ENCODE data around the gene TOM1L2.
A peak's percentile ranks its signal among the peaks of the same experiment; 100 is the strongest.

Gene TOM1L2

GRCh38 chr17:17827826-17828621 lies 144.2 kb downstream of the TOM1L2 start:
- DNase-seq: no peak

DNA sequence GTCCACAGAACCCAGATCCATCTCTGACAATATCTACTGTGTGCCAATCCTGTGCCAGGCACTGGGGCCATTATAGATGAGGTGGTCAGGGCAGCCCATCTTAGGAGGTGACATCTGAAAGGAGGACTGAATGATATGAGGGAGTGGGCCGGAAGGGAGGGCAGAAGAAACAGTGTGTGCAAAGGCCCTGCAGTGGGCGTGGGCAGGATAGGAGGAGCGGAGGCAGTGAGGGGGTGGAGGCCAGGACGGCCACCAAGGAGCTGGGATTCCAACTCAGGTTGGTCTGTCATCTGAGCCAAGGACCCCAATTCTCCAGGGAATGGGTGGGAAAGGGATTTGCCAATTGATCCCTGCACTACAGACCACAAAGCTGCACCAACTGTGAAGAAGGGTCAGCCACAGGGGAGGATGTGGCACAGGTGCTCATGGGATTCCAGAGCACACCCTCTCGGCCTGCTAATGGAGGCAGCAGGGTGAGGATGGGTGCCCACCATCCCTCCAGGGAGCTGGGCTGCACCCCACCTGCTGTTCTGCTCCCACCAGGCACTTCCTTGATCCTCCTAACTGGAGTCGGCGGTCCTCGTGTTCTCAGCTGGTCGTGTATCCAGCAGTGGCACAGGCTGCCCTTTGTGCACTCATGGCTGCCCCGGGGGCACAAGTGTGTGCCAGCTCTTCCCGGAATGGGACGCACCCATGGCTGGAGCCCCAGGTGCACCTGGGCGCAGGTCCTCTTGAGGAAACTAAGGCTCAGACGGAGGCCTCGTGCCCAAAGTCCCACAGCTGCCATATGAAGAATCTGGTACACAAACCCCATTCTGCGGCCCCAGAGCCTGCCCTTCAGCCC lies 145.0 kb downstream of the TOM1L2 start:
- no peak for DNase-seq

DNA sequence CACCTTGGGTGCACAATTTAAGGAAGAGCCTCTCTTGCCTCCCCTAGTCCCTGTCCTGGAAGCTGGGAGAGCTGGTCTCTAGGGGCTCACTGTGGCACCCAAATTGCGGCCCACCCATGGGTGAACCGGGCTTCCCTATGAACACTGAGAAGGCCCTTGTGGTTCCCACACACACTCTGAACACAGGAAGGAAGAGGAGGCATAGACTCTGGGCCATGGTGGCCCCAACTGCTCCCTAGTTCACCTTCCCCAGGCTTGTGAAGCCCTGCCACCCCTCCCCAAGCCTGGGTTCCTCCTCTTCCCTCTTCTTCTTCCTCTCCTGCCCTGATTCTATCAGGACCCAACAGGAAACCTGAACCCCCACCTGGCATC lies 145.9 kb downstream of the TOM1L2 start:
- DNase-seq: no peak

DNA sequence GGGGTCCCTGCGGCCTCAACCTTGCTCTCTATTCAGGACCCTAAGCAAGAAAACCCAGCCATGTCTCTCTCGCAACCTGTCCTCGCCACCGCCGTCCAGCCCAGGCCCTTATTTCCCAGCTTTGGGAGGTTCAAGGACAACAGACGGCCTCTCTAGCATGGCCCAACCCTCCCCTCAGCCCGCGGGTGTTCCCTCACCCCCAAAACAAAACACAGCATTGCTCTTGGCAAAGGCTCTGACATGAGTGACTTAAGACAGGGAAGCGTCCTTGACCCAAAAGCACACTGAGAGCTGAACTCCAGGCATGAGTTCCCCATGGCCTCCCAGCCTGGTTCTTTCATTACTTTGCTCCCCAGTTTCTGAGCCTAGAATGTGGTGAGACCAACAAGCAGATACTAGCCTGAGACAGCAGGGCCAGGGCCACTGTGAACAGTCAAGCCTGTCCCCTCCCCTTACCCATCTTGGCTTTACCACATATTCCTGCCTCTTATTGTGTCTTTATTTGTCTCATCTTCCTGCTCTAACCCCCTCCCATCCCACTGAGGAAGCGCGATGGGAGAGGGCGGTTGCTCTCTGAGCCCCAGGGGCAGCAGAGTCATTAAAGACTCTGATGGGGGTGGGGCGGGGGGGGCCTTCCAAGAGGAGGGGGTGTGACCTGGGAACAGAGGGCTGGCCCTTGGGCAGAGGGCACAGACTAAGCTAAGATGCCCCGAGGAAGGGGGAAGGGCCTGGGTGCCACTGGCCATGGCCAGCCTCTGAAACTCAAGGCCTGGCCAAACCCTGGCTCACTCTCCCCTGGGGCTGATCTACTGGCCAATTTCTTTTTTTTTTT lies 147.2 kb downstream of the TOM1L2 start:
- no peak for DNase-seq

GRCh38 chr17:17824119-17824782 lies 147.9 kb downstream of the TOM1L2 start:
- DNase-seq: peak; percentile 54 to 70

- peak; percentile 82 to 90 for DNase-seq
Observed at GRCh38 chr17:17823433-17824118, 148.6 kb downstream of the TOM1L2 start.

DNA sequence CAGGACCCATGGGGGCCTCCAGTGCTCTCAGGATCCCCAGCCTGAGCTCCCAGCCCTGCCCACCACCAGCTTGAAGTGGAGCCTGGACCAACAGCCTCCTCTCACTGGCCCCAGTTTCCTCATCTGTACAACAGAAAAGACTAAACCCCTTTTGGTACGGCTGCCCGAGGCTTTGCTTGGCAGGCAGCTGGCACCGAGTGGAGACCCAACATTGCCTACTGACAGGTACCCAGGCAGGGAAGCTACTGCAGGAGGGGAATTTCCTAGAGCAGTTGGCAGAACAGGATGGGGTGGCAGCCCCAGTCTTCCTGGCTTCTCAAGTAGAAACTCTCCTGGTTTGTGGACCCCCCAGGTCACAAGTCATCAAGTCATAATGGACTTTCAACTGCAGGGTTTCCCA lies 149.6 kb downstream of the TOM1L2 start:
- no peak for DNase-seq

DNA sequence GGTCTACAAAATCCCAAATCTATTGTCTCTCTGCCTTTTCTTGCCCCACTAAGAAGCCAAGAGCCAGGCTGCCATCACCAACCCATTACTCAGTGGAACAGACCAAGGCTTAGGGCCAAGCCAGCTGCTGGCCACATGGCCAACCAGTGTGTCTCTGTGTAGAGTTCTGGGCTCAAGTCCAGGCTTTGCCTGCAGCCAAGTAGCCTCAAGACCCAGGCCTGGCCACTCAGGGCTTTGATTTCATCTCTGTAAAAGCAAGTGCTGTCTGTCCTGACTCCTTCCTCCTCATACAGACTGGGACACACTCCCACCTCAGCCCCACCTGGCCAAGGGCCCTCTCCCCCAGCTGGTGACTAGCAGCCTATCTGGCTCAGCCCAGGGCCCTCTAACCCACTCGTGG lies 150.0 kb downstream of the TOM1L2 start:
- no peak for DNase-seq

GRCh38 chr17:17820463-17821158 lies 151.6 kb downstream of the TOM1L2 start:
- no peak for DNase-seq

DNA sequence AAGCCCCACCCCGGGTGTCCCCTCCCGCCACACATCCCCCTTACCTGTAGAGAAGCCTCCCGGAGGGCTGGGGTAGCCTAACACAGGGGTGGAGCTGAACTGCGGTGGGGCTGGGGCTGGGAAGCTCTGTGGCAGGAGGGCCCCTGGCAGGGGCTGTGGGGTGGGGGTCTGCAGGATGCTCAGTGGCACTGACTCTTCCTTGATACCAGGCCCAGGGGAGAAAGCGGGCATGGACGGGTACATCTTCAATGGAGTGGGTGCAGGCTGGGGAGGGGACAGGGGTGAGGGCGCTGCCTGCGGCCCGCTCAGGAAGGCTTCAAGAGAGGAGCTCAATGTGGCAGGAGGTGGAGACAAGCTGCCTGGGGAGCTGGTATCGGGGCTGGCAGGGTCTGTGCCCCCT lies 152.2 kb downstream of the TOM1L2 start:
- no peak for DNase-seq

- no peak for DNase-seq
Observed at GRCh38 chr17:17819561-17819995, 152.6 kb downstream of the TOM1L2 start.

GRCh38 chr17:17819111-17819510 lies 153.1 kb downstream of the TOM1L2 start:
- no peak for DNase-seq

DNA sequence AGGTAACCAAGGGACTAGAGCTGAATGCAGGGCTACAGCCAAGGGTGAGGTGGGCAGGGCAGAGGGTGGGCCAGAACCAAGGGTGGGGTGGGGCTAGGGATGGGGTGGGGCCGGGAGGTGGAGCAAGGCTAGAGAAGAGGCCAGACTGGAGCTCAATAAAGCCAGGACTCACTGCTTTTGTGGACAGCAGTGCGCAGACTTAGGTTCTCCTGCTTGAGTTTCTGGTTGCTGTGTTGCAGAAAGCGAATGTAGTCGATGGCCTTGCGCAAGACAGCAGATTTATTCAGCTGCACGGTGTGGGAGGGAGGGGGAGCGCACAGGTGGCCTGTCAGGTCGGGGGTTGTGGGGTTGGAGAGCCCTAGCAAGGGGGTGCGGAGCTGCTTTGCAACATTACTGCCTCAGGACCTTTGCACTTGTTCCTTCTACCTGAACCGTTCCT lies 154.1 kb downstream of the TOM1L2 start:
- DNase-seq: peak in 1 of 2 experiments; percentile 12

DNA sequence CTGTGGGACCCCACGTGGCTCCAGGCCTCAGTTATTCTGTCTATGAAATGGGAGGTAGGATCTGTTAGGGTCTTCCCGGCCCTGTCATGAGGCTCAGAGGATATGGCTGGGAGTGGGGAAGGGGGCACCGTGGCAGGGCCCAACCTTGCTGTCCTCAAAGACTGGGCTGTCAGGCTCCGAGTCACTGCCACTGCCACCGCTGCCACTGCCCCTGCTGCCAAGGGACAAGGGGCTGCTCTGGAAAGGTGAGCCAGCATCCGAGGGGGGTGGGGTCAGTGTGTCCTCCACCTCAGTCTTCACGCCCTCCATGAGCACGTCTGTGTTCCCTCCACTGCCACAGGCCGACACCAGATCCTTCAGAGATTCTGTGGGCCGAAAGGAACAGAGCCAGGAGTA lies 154.7 kb downstream of the TOM1L2 start:
- no peak for DNase-seq

- DNase-seq: no peak
Observed at GRCh38 chr17:17816831-17817551, 155.2 kb downstream of the TOM1L2 start.

DNA sequence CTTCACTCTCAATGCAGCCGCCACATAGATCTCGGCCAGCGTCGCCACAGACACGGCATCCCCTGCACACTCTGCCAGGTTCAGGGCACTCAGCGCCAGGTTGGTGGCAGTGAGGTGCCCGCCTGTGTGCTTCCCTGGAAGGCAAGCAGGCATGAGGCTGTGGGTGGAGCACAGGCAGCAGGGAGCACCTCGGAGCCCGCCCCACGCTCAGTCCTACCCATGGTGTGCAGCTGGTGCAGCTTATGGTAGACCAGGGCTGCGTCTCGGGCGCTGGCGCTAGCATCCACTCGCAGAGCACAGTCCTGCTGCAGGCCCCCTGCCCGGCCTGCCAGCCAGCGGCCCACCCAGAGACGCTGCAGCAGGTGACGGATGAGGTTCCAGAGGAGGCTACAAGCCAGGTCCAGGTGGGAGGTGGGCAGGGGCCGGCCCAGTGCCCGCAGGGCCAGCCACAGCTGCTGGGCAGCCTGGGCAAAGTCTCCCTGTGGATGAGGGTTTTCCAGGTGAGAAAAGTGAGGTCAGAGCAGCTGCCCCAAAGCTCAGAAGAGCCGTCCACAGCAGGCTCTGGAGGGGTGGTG lies 155.9 kb downstream of the TOM1L2 start:
- DNase-seq: no peak

- no peak for DNase-seq
Observed at GRCh38 chr17:17815436-17816200, 156.6 kb downstream of the TOM1L2 start.

DNA sequence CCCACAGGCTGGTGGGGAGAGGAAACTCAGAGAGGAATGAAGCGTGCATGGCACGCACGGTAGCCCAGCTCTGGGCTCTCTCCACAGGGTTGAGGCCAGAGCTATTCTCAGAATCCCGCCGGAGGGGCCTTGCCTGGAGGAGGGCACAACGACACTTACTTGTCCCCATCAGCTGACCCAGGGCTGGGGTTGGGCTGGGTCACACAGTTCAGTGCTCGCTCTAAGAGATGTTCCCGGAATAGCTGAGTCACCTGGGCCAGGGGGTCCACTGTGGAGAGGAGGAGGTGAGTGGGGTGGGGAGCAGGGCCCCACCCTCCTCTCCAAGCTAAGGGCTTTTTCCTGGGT lies 157.2 kb downstream of the TOM1L2 start:
- no peak for DNase-seq
